HG03565 (cell line): ENCODE results near the gene NDC1.
"Not testable (repeated sequence)": the region's sequence is repeated elsewhere in the genome, so short reads cannot be mapped to it uniquely, and the experiment has no call there.

ENCODE experiments used
- ATAC-seq: cut with Tn5 transposase; IDR thresholded peaks from one replicate; pipeline ENCODE4 v1.9.1; 2021; ENCODE audit warnings: mild to moderate bottlenecking, moderate library complexity; ENCODE audit not compliant: unreplicated experiment

The NDC1 gene

GRCh38 chr1:53826367-53826766 is 11.7 kb downstream of the NDC1 start:
- no peak for ATAC-seq

- no peak for ATAC-seq
Observed at GRCh38 chr1:53825306-53825705, 12.8 kb downstream of the NDC1 start.

- ATAC-seq, result no peak
Observed at GRCh38 chr1:53822931-53823330, 15.2 kb downstream of the NDC1 start.

GRCh38 chr1:53821380-53821779 is 16.7 kb downstream of the NDC1 start:
- no peak for ATAC-seq

GRCh38 chr1:53819387-53819786 is 18.7 kb downstream of the NDC1 start:
- ATAC-seq, result no peak

GRCh38 chr1:53816584-53816983 is 21.5 kb downstream of the NDC1 start:
- not testable (repeated sequence) for ATAC-seq

- ATAC-seq, result not testable (repeated sequence)
Observed at GRCh38 chr1:53815484-53815883, 22.6 kb downstream of the NDC1 start.

GRCh38 chr1:53811414-53811851 is 26.7 kb downstream of the NDC1 start:
- no peak for ATAC-seq

GRCh38 chr1:53810497-53810896 is 27.6 kb downstream of the NDC1 start:
- no peak for ATAC-seq

GRCh38 chr1:53810007-53810406 is 28.1 kb downstream of the NDC1 start:
- ATAC-seq, result no peak

GRCh38 chr1:53807916-53808315 is 30.2 kb downstream of the NDC1 start:
- no peak for ATAC-seq

- no peak for ATAC-seq
Observed at GRCh38 chr1:53804791-53805505, 33.1 kb downstream of the NDC1 start.

GRCh38 chr1:53804181-53804580 is 33.9 kb downstream of the NDC1 start:
- ATAC-seq, result no peak

- ATAC-seq, result no peak
Observed at GRCh38 chr1:53800621-53801020, 37.5 kb downstream of the NDC1 start.

GRCh38 chr1:53799141-53799540 is 39.0 kb downstream of the NDC1 start:
- no peak for ATAC-seq

- no peak for ATAC-seq
Observed at GRCh38 chr1:53792806-53793205, 45.3 kb downstream of the NDC1 start.

GRCh38 chr1:53787655-53788054 is 50.4 kb downstream of the NDC1 start:
- no peak for ATAC-seq

GRCh38 chr1:53783056-53783455 is 55.0 kb downstream of the NDC1 start:
- ATAC-seq, result no peak

GRCh38 chr1:53781654-53782053 is 56.4 kb downstream of the NDC1 start:
- ATAC-seq, result no peak

- no peak for ATAC-seq
Observed at GRCh38 chr1:53777272-53777671, 60.8 kb downstream of the NDC1 start.

- no peak for ATAC-seq
Observed at GRCh38 chr1:53771648-53772047, 66.4 kb downstream of the NDC1 start.

- no peak for ATAC-seq
Observed at GRCh38 chr1:53769780-53770179, 68.3 kb downstream of the NDC1 start.

GRCh38 chr1:53769184-53769583 is 68.9 kb downstream of the NDC1 start:
- ATAC-seq, result no peak
